ENCODE measurements around the gene GRK5.

The GRK5 gene

GRCh38 chr10:119323085-119324016 lies 116.0 kb downstream of the GRK5 start:
- no peak for DNase-seq

GRCh38 chr10:119325131-119325530 lies 117.8 kb downstream of the GRK5 start:
- DNase-seq = no peak

GRCh38 chr10:119326167-119326566 lies 118.8 kb downstream of the GRK5 start:
- DNase-seq = no peak

DNA sequence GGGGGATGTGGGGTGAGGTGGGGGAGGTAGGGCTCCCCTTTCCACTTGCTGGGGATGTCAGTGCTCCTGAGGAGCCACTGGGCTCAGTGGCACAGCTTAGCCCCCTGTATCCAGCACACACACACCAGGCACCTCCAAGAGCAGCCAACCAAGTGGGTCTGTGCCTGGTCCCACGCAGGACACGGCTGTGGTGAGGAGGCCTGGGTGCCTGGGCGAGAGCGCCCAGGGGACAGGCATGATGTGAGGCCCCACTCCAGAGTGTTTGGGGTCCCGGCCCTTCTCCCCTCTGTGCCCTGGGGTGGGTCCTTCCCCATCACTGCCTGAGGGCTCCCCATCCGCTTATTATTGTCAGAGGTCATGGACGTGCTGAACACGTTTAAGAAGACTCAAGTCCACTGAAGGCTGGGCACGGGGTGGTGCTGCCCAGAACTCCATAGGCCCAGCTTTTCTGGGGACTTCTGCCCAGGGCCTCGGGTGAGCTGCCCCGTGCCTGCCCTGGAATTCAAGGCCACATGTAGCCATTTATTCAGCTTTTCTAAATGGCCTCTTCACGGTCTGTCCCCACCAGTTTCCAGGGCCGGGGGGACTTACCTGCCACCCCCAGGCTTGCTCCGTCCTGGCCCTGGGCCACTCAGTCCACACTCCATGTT lies 119.8 kb downstream of the GRK5 start:
- no peak for DNase-seq

GRCh38 chr10:119328223-119328622 lies 120.9 kb downstream of the GRK5 start:
- no peak for DNase-seq

- DNase-seq = no peak
These were observed 123.0 kb downstream of the GRK5 start for GRCh38 chr10:119330342-119330741.

DNA sequence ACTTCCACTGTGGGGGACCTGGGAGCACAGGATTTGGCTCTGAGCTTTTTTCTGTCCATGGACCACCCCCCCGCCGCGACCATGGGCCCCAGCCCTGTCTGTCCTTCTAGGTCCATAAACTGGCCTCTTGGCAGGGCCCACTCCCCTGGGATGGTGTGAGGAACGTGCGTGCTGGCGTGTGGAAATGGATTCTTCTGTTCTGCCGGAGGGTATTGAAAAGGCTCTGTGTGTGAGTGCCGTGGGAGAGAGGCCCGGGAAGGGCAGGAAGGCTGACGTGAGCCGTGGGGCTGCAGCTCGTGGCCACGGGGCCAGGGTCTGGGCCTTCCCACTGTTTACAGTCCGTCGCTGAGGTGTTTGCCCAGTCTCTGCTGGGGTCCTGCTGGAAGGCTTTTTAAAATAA lies 123.7 kb downstream of the GRK5 start:
- no peak for DNase-seq

DNA sequence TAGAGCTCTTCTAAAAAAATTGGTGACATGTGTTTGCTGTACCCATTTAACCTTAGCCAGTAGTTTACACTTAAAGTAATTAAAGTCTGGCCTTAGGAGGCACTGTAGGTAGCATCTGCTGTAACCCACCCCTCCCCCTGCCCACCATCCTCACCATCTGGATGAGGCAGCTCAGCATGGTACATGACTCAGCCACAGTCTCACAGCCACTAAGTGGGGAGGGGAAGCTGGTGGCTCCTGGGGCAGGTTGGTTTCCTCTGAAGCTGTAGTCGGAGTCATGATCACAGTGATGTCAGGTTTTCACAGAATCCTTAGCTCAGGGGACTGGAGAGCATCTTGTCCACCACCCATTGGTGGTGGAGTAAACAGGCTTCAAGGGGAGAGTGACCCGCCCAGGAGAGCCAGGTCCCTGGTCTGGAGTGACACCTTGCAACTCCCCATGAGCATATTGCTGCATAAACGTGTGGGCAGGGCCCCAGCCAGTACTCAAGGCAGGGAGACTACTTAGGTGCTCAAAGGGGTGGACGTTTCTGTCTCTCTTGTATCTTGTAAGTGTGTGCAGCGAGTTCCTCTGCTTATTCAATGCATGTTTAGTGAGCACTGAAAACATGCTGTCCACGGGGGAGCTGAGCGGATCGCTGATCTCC lies 125.9 kb downstream of the GRK5 start:
- peak; percentile 39 for DNase-seq

DNA sequence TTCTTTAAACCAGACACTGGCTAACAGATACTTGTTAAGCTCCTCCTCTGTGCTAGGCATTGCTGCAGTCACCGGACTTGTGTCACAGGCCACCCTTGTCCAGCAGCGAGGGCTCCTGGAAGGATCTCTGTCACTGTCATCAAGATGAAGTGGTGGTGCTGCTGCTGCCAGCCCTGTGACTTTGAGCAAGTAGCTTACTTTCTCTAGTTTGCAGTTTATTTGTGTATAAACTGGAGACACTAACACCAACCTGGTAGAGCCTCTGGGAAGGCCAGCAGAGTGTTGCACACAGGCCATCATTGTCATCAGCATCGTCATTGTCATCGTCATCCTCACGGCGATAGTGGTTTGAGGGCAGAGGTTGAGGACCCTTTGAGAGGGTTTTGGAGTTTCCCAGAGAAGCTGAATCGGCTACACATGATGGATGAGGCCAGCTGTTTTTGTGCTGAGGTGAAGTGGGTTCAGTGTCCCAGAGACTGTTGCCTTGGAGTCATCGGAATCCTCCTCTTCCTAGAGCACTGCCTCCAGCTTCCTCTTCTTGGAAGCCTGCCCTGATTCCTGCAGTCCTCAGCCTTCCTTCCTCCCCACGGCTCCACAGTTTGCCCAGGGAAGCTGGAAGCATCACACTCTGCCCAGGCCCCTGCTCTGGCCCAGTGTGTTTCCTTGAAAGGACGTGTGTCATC lies 128.4 kb downstream of the GRK5 start:
- no peak for DNase-seq

DNA sequence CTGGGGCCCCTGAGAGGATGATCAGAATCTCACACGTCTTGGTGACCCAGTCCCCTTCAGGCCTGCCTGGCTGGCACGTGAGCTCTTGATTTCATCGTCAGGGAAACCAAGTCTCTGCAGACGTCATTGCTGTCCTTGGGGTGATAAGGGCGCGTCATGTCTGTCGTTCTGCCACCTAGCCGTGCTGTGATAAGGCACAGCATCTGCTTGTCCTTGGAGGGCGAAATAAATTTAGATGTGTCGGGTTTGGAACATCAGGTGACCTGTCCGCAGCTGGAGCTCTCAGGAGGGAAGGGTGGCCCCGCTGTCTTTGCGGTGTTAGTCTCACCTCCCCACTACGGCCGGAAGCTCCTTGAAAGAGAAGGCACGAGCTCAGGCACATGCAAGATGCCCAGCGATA lies 129.2 kb downstream of the GRK5 start:
- DNase-seq = no peak

DNA sequence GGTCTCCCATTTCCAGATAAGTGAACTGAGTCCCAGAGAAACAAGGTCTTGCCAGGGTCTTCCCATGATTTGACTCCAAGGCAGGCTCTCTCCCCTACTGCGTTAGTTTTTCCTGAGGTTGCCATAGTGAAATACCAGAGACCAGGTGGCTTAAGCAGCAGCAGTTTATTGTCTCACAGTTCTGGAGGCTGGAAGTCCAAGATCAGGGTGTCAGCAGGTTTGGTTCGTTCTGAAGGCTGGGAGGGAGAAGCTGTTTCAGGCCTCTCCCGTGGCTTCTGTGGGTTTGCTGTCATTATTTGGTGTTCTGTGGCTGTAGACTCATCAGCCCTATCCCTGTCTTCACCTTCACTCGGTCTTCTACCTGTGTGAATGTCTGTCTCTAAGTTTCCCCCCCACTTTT lies 129.9 kb downstream of the GRK5 start:
- no peak for DNase-seq

DNA sequence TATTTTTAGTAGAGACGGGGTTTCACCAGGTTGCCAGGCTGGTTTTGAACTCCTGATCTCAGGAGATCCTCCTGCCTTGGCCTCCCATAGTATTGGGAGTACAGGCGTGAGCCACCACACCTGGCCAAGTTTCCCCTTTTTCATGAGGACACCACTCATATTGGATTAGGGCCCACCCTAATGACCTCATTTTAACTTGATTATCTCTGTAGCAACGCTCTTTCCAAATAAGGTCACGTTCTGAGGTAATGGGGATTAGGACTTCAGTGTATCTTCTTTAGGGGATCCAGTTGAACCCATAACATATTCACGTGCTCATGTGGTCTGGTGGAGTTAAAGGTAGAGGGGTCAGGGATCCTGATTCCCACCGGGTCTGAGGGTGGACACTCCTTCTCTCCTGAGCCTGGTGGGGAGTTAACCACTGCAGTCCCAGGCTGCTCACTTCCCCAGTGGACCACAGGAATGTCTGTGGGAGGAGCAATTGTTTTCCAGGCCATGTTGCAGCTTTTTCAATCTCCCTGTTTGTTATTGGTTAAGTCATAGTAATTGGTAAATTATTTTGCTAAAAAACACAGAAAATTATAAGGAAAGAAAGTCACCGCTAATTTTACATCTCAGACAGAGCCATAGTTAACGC lies 130.5 kb downstream of the GRK5 start:
- no peak for DNase-seq

- DNase-seq = no peak
These were observed 131.7 kb downstream of the GRK5 start for GRCh38 chr10:119339109-119339508.

DNA sequence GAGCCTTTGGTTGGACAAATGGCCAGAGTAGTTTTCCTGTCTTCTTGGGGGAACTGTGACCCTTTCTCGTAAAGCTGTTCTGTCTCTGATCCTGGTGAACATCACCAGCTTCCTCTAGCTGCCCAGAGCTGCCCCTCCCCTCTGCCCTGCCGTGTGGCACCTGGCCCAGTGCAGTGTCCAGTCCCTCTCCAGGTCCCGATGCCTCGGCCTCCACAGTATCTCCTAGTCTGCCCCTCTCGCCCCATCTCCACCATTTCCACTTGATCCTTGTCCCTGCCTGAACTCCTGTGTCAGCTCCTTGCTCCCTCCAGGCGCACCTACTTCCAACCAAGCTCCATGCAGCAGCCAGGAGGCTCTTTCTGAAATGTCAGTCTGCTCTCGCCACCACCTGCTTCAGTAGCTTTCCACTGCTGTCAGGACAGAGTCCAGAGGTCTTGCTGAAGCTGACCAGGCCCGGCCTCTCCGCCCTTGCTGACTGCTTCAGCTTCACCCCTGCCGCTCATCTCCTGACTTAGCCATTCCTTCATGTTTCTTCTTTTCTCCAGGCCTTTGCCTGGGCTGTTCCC lies 133.6 kb downstream of the GRK5 start:
- no peak for DNase-seq

GRCh38 chr10:119341459-119342301 lies 134.3 kb downstream of the GRK5 start:
- no peak for DNase-seq

- no peak for DNase-seq
These were observed 135.0 kb downstream of the GRK5 start for GRCh38 chr10:119342335-119342734.

DNA sequence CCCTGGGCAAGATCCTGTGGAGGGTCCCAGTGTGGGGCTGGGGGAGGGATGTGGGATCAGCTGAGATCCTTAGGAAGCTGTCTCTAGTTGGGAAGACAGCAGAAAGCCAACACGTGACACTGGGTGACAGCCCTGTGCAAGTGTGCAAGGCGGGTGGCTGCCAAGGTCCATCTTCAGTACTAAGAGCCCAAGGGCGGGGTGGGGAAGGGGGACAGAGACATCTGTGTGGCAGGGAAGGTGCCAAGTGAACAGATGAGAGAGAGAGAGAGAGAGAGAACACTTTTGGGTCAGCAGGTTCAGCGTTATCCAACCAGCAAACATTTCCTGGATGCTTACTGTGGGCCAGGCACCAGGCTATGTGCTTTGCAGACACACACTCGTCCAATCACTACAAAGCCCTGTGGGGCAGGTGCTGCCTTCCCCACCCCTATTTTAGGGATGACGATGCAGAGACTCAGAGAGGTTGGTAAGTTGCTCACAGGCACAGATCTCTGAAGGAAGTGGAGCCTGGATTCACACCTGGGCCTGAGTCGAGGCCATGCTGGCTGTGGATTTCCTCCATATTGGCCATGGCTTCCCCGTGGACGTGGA lies 135.7 kb downstream of the GRK5 start:
- DNase-seq = peak; percentile 16

DNA sequence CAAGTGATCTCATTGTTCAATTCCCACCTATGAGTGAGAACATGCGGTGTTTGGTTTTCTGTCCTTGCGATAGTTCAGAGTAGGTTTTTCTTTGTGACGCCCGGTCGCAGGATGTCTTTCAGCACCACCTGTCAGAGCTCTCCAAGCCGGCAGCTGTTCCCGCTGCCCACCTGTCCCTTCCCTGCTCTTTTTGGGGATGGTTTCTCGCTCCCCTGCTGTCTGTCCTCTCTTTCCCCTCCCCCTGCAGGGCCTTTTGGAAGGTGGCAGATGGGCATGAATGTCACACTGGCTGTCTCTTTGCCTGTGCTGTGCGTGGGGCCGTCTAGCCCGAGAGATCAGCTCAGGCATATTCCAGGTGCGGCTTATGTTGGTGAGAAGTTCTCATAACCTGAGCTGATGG lies 137.0 kb downstream of the GRK5 start:
- peak; percentile 7 for DNase-seq

DNA sequence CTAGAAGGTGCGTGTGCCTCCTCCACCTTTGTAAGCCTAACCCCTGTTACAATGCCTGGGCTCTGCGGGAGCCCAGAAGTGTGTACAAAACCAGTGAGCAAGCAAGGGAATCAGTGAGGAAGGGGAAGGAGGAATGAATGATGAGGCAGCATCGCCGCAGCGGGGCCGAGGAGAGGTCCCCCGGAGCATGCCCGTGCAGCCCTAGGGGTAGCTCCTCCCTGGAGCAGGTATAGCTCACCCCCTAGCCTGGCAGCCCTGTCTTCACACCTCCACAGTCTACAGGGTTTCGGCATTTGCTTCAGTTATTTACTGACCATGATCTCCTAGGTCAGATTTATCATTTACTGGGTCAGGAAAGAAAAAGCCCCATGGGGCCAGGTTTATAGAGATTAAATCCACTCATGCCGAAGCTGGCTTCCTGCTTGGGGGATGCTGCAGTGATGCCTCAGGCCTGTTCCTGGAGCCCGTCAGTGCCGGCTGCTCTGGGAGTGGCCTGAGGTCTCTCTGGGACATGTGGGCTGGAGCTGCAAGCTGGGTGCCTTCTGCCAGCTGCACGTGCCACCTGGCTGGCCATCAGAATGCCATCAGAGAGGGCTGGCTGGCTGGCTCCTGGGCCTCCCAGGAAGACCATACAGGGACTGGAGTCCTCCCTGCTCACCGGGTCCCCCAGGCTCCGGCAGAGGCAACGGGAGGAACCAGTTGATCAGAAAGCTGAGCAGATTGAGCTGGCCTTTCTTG lies 138.9 kb downstream of the GRK5 start:
- no peak for DNase-seq
